NT2/D1 (cell line): ENCODE results near the gene ADPRM.

Experiments used
- SUZ12 ChIP-seq: IDR thresholded peaks from 2 replicates; pipeline ENCODE4 v1.6.1; 2011; ENCODE audit not compliant: insufficient read length, insufficient read depth; ENCODE audit errors: extremely low read depth
- YY1 ChIP-seq: IDR thresholded peaks from 2 replicates; pipeline ENCODE4 v1.6.1; 2011; ENCODE audit not compliant: insufficient read length, insufficient read depth
- ZNF274 ChIP-seq: IDR thresholded peaks from 2 replicates; pipeline ENCODE4 v1.6.1; 2011; ENCODE audit warnings: mild to moderate bottlenecking, low read depth, low read length

DNA sequence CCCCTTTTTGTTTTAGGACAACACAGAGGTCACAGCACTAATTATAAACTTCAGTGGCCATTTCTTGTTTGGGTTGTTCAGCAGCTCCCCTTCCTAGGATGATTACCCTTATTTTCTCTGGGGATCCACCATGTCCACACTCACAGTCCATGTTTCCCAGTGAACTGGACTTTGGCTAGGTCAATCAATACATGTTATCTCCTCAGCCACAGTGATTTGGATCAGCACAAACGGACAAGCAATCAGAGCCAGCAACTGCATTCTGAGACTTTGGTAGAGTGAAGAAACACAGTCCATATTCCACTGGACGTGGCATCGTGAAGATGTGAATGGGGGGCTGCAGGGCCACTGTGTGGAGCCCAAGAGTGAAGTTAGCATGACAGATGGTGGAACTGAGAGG lies 27.9 kb downstream of the ADPRM start:
- TF ChIP-seq YY1 (no peak), SUZ12 (no peak), ZNF274 (no peak)
